Raji (cell line): ENCODE data around the gene ARMH2.

ENCODE experiments used
- POLR2A ChIP-seq: IDR thresholded peaks from 2 replicates; pipeline ENCODE4 v1.6.1; 2011; ENCODE audit warnings: low read depth, low read length, control low read depth; ENCODE audit not compliant: insufficient read depth

The ARMH2 gene

DNA sequence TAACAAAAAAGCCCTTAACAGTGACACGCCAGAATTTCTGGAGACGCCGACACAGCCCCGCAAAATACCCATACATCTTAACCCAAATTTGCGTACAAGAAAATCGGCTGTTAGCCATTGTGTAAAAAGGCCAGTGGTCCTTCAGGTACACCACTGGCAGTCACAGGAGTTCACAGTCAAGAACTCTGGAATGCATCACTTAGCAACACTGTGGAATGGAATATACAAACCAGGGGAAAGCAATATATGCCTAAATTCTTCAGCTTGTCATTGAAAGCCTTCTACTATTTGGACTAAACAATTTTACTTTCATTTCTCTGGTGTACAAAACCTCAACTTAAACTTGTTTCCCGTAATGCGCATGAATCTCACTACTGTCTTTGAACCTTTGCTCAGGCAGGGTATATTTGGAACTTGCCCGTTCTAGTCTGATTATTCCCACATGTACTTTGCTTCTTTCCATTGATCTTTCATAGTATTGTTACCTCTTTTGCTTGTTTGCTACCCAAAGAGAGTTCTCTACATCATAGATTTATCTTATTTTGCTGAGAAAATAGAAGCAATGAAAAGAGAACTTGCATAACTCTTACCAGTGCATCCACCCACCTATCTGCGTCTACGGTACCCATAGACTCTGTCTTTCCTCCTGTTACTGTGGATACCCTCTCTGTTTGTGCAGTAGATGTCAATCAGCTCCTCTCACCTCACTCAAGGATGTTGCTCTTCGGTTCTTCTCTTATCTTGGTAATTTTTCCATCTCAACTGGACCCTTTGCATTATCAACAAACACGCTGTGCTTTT lies at the start of gene ARMH2:
Gene ARMH2, minus strand, starts transcription at position 178 of the 801 bp plus-strand sequence. Its CDS starts 60 bp downstream, at position 118.
- no peak for TF ChIP-seq POLR2A

DNA sequence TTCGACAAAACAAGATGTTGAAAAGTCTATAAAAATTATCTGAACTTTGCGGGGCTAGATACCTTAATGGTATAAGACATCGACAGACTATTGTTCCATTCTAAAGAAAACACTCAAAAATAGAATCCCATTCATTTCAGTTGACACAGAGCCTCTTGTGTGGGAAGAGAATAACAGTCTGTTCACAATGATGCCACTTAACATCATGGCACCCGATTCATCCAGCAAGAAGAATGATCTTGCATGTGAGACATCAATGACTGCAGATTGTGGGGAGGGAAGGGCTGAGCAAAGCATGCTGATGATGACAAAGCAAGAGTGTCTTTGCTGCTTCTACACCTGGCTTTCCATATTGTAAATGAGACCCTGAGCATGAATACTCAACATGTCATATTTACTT lies 49.7 kb upstream of the ARMH2 start:
- no peak for TF ChIP-seq POLR2A

DNA sequence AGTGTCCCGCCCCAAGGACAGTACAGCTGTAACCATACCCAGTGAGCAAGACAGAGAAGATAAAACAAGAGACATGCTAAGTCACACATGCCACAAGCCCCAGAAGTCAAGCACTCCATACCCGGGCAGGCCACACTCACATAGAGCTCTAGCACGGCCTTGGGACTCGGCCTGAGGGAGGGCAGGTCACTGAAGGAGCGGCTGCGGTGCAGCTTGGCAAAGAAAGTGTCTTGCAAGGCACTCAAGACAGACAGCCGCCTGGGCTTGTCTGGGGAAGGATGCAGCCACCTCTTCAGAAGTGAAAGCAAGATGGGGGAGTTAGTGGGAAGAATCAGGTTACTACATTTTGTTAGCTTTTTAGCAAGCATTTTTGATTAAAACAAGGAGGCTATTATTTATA lies 48.7 kb upstream of the ARMH2 start:
- TF ChIP-seq POLR2A: no peak

DNA sequence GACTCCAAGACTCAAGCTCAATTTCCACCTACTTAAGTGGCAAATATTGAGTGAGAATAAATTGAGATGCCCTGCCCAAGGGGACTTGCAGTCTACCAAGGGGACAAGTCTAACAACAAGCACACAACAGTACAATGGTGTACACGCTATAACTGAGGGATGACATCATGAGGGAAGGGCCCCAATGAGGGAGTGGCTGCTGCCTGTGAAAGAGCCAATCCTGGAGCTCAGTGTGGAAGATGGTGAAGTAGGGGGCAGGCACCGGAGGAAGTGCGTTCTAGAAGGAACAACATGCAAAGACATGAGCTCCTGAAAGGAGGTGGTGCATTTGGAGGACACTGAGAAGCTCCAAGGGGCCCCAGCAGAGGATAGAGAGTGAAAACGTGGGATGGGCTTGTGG lies 46.9 kb upstream of the ARMH2 start:
- no peak for TF ChIP-seq POLR2A

DNA sequence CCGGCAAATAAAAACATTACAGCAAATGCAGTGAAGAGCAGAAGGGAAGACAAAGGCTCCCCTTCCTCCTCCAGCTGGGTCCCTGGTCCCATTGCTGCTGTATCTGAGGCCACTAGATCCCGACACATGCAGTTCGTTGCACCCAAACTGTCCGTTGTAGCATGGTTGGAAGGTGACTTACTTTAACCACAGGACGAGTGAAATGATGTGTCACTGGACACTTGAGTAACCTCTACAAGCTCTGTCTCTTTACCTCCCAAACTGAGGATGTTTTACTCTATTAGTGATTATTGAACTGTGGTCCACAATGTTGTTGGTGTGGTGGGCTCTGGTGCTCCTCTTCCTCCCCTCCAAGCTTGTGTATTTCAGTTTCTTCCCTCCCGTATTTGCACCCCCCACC lies 46.2 kb upstream of the ARMH2 start:
- no peak for TF ChIP-seq POLR2A

DNA sequence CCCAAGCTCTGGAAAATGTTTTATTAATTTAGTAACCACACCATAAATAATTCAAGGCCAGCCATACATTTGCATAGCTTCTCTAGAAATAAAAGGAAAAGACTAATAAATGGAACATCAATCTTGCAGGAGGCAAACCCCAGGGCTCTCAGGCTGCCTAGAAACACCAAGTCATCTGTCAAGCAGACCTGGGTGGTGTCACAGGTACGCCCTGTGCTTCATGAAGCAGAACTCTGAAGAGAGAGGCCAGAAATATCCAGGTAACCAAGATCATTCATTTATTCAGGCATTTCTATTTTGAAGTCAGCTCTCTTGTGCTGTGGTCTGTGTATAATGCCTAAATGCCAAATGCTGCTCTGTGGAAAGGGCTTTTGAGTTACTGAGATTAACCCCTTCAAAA lies 45.3 kb upstream of the ARMH2 start:
- TF ChIP-seq POLR2A: no peak

DNA sequence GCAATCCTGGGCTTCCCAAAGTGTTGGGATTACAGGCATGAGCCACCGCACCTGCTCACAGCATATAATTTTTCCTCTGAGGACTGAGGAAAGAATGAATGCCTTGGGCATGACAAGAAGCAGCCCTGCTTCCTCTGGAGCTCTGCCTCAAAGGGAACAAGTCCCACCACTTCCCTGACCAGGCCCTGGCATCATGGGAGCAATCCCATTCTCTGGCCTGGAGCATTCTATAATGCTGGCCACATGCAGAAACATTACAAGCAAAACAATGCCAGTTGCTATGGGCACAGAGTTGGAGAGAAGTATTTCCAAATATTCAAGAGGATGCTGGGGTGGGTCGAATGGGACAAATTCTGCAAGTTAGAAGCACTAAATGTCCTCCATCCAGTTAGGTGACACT lies 41.5 kb upstream of the ARMH2 start:
- no peak for TF ChIP-seq POLR2A

DNA sequence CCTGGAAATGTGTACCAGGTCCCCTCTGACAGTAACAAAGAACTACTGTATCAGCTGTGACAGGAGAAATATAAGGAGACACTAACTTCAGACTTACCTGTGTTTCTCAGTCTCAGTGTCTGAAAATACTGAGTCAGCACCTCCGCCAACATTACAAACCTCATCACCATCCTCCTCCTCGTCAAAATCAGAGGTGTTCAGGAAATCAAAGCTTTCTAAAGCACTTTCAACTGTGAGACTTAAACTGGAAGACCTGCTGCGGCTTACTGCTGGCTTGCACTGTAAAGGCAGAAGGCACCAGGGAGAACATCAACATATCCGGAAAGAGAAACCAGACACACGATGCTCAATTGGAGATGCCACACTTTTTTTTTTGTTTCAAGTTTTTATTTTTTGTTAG lies 40.3 kb upstream of the ARMH2 start:
- TF ChIP-seq POLR2A: no peak

DNA sequence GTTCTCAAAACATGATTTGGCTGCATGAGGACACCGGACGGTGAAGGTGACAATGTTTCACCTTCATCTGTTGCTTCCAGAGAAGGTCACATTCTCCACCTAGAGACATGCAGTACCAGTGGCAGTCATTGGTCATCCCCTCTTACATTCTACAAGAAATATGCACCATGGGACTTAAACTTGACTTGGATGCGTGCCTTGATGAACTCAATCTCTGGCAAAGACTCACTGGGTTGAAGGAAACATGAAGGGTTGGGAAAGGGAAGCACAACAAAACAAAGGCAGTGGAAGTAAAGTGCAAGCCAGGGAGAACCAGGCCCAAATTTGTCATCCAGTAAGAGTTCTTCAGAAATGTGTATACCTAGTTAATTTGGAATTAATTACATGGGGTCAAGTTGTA lies 39.4 kb upstream of the ARMH2 start:
- TF ChIP-seq POLR2A: no peak

DNA sequence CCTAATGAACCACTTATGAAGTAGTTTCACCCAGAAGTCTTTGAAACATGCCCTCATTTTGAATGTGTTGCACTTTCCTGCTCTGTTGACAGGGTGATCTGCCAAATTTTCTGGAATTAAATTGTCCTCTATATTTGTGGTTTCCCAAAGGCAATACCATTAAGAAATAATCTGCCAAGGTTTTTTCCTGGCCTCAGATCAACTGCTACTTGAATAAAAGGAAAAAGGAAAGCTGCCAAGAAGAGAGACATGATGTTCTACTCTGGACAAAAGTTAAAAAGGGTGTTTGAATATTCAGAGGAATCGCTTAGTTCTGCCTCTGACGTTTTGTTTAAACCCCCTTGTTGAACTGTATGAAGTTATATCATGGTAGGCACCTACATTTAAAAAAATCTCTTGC lies 37.4 kb upstream of the ARMH2 start:
- TF ChIP-seq POLR2A: no peak

DNA sequence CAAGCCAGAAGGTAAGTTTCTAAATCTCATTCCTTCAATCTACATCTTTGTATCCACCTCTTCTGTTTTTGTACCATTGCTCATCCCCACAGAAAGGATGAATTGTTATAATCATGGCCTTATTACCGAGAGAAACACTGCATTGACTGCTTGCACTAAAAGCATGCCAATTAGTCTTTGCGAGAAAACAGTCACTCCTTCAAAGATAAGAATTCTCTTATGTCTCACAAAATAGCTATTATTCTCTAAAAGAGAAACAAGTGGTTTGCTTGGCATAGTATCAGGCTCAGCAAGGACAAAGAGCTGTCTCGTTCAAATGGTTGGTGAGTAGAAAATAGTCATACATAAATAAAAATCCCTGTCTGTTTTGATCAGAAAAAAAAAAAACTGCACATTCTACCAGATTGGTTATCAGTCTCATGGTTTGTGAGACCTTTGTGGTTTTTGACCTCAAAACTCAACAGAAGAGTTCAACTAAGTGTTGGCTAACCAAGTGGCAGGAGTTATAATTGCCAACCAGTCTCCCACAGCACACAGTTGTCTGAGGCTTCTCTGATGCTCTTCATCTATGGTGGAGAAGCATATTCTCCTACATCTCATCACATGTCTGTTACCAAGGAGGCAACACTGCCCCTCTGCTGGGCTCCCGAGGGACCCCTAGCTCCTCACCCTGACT lies 35.1 kb upstream of the ARMH2 start:
- no peak for TF ChIP-seq POLR2A

DNA sequence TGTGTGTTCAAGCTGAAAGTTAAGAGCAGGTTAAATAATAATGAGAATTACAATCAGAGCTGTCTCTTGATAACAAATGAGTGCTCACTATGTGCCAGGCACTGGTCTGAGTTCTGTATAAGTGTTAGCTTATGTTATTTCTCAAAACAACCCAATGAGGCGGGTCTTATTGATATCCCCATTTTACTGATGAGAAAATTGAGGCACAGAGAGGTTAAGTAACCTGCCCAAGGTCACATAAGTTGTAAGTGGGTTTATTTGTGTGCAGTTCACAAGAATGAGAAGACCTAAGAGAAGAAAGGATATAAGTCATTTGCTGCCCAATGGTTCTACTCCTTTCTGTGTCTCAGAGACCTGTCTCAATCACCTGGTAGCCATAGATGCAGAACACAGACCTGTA lies 34.1 kb upstream of the ARMH2 start:
- TF ChIP-seq POLR2A: no peak

DNA sequence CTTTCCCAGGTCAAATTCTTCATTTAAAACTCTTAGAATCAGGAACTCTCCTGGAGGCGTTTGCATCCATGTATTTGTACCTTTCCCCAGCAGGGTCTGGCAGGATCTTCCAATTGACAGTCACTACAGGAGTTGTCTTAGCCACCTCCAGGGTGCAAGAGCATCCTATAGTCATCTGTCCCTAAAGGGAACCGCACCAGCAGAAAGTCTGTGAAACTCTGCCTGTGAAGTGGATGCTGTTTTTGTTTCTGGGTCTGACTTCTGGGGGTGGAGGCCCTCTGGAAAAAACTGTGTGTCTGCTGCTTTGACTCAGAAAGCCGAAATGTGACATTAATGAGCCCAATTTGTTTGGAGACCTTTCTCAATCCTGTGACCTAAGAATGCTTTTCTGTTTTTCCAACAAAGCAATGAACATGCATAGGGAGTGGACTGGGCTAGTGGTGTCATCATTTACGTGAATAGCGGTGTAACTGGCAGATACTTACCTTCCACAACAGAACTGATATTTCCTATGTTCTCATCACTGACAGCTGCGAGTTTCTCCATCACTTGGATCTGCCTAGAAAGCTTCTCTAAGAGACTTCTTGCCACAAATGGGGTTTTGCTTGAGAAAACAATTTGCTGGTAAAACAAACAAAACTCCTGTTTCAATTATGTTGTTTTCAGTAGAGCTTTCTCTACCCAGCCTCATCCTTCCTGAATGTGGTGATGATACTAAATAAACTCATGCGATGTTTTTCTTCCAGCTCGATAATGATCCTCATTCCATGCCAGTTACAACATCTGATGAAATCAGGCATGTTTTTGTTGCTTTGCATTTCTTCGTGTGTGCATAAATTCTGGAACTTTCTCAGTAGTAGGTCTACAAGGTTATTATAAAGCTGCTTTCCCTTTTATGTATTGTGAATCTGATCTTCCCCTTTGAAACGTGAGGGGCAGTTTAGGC lies 33.3 kb upstream of the ARMH2 start:
- no peak for TF ChIP-seq POLR2A

DNA sequence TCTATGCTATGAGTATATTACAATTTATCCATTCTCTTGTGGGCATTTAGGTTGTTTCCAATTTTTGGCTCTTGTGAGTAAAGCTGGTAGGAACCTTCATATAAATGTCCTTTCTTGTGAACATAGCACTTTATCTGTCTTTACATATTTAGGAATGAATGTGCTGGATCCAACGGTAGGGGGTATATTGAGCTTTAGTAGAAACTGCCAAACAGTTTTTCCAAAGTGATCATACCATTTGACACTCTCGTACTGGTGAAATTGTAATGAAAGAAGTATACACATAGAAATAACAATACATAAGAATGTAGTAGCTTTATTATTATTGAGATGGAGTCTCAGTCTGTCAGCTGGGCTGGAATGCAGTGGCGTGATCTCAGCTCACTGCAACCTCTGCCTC lies 30.9 kb upstream of the ARMH2 start:
- no peak for TF ChIP-seq POLR2A

DNA sequence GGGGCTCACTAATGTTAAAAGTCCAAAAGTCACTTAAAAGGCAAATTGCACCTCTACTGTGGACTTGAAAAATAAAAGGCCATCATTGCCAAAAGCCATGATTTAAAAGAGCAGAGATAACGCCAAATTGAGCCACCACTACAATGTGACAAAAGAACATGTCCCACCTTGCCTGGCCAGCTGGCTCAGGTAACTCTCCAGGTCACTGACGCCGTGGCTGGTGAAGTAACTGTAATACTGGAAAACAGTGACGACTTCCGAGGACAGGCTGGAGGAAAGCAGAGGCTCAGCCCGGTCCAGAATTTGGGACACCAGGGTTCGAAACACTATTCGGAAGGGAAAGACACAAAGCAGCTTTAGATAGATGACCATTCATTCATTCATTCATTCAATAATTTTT lies 29.3 kb upstream of the ARMH2 start:
- TF ChIP-seq POLR2A: no peak
